Measurements from ENCODE around the gene RIN3.

Gene RIN3

GRCh38 chr14:92482621-92483319, 30.8 kb upstream of the RIN3 start:
- no peak overlapping the region for H3K4me3 ChIP-seq (ENCODE audit: low read depth, low read length)
- ChIA-PET POLR2A (no interaction called here), CTCF (interaction anchor here (2.5 kb wide), 1 partner anchor 11 kb away, joined by 11 read pairs; no protein-coding TSS in a partner anchor)
- DNase-seq (ENCODE audit: low read depth, low spot score), result no peak
- TF ChIP-seq CTCF (IDR thresholded peaks at IDR 0.05; ENCODE audit: insufficient read depth, low read length, missing control alignments), result no peak

- H3K4me3 ChIP-seq (ENCODE audit: low read depth, low read length), result no peak overlapping the region
- TF ChIP-seq CTCF (IDR thresholded peaks at IDR 0.05; ENCODE audit: insufficient read depth, low read length, missing control alignments), result no peak
- no peak for DNase-seq (ENCODE audit: low read depth, low spot score)
- POLR2A ChIA-PET, result interaction anchor here (0.5 kb wide), 1 partner anchor 53 kb away, joined by 3 read pairs; no protein-coding TSS in a partner anchor
- CTCF ChIA-PET, result no interaction called here
These were observed 29.3 kb upstream of the RIN3 start for GRCh38 chr14:92484132-92484823.

GRCh38 chr14:92486881-92487280, 26.7 kb upstream of the RIN3 start:
- peak; percentile 51 for DNase-seq (ENCODE audit: low read depth, low spot score)
- POLR2A ChIA-PET, result no interaction called here
- H3K4me3 ChIP-seq (ENCODE audit: low read depth, low read length), result no peak overlapping the region
- no peak for TF ChIP-seq CTCF (IDR thresholded peaks at IDR 0.05; ENCODE audit: insufficient read depth, low read length, missing control alignments)
- CTCF ChIA-PET, result no interaction called here

GRCh38 chr14:92487513-92488133, 26.0 kb upstream of the RIN3 start:
- ChIA-PET POLR2A (no interaction called here), CTCF (no interaction called here)
- DNase-seq (ENCODE audit: low read depth, low spot score), result no peak
- no peak overlapping the region for H3K4me3 ChIP-seq (ENCODE audit: low read depth, low read length)
- TF ChIP-seq CTCF (IDR thresholded peaks at IDR 0.05; ENCODE audit: insufficient read depth, low read length, missing control alignments), result no peak

GRCh38 chr14:92489394-92490238, 24.0 kb upstream of the RIN3 start:
- TF ChIP-seq CTCF (IDR thresholded peaks at IDR 0.05; ENCODE audit: insufficient read depth, low read length, missing control alignments), result no peak
- DNase-seq (ENCODE audit: low read depth, low spot score), result no peak
- ChIA-PET POLR2A (interaction anchor here (0.6 kb wide), 1 partner anchor 23 kb away, joined by 3 read pairs; no protein-coding TSS in a partner anchor), CTCF (interaction anchor here (1.1 kb wide), 2 partner anchors 16 to 197 kb away, joined by 3 read pairs; no protein-coding TSS in a partner anchor)
- H3K4me3 ChIP-seq (ENCODE audit: low read depth, low read length), result no peak overlapping the region
